GM19043 (cell line): Measurements from ENCODE around the gene CDH16.

Experiments
- ATAC-seq: cut with Tn5 transposase; IDR thresholded peaks from one replicate; pipeline ENCODE4 v1.9.1; 2021; ENCODE audit warnings: low read depth; ENCODE audit not compliant: unreplicated experiment

CDH16 gene

DNA sequence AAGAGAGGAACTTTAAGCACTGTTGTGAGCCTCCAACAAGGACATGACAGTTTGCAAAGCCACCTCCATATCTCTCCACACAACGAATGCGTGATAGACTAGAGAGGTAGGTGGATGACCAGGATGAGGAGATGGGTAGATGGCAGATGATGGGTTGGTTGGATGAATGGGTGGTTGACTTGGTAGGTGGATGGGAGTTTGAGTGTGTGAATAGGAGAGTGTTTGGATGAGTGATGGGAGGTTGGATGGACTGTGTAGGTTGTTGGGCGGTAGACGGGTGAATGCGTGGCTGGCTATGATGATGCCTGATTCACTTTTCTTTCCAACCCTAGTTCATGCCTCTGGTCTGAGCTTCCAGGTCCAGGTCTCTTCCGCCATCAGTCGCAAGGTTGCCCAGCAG, 4.1 kb downstream of the CDH16 start:
- no peak for ATAC-seq

DNA sequence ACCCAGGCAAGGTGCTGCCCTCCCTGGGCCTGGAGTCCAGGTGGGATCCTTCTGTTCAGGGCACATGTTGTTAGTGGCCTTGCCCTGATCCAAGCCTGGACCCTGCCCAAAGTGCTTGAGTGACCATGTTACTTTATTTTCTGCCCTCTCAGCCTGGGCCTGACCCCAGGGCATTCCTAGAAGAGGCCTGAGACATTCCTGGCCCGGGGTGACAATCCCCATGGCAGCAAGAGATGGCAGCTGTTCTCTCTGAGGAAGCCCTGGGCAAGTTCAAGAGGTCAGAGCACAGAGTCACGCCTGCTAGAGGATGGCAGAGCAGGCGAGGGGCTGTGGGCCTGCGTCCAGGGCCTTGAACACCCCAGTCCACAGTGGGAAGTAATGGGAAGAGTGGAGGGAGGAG, 5.0 kb downstream of the CDH16 start:
- no peak for ATAC-seq

DNA sequence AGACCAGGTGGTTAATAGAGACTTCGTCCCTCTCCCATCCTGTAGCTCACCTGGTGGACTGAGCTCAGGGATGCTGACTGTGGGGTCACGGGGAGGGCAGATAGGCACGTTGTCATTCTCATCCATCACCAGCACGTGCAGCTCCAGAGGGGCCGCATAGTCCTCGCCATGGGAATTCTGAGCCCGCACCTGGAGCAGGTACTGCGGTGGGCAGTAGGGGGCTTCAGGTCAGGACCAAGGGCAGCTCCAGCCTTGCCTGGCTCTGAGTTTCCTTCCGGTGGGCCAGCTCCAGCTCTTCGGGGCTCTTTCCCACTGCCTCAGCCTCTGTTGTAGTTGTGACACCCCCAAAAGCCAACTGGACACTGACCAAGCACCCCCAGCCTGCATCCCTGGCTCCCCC, 5.6 kb downstream of the CDH16 start:
- no peak for ATAC-seq

DNA sequence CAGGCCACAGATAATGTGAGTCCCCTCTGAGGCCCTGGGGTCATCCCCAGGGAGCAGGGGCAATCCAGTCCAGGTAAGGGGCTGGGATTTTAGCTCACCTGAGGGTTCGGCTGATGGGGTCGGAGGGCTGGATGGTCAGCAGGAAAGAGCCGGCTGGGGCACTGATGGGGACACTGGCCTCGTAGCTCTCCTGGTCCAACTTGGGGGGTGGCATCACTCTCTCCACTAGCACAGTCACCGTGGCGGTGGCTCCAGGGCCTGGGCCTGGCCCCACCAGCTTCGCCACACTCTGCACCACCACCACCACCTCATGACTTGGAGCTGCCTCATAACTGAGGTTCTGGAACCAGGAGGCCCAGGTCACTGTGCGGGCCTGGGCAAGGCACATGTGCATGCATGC, 6.9 kb downstream of the CDH16 start:
- no peak for ATAC-seq

DNA sequence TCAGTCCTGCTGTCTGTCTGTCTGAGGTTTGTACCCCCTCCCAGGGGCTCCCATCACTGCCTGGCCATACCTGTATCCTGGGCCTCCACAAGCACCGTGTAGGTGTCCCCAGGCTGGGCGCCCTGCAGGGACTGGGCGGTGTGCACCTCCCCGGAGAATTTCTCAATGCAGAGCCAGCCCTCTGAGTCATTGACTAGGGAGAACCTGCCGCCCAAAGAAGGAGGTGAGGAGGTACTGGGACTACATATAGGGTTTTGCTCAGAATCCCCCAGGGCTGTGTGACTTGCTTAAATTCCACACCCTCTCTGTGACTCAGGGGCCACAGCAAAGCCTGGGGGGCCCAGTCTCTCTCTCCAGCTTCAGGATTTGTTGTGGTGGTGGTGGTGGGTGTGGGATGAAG, 7.6 kb downstream of the CDH16 start:
- ATAC-seq: no peak

DNA sequence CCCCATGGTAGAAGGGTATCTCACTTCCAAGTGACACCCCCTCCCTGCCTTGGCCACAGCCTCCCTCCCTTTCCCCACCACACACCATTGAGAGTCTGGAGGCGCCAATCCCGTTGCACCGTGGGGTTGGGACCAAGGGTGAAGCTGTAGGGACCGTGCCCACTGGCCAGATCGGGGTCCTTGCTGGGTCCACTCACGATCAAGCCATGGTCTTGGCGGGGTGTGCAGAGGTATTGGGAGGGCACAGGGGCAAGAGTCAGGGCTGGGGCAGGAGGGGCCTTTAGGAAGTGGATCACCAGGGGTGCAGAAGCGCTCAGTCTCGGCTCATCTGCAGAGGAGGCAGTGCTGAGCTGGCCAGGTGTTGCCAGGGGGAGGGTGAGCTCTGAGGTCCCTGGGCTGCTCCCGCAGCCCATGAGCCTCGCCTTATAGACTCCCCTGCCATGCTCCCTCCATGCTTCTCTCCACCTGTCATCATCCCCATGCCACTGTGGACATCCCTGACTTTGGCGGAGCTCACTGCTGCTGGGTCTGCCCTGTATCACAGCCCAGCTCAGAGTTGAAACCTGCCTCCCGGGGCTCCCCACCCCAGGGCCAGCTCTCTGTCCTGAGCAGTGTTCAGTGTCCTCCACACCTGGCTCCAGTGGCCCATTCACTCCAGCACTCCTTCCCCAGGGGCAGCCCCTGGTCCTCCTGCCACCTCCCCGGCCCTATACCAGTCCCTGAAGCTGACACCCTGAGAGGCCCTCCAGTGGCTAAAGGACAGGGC, 8.3 kb downstream of the CDH16 start:
- no peak for ATAC-seq

DNA sequence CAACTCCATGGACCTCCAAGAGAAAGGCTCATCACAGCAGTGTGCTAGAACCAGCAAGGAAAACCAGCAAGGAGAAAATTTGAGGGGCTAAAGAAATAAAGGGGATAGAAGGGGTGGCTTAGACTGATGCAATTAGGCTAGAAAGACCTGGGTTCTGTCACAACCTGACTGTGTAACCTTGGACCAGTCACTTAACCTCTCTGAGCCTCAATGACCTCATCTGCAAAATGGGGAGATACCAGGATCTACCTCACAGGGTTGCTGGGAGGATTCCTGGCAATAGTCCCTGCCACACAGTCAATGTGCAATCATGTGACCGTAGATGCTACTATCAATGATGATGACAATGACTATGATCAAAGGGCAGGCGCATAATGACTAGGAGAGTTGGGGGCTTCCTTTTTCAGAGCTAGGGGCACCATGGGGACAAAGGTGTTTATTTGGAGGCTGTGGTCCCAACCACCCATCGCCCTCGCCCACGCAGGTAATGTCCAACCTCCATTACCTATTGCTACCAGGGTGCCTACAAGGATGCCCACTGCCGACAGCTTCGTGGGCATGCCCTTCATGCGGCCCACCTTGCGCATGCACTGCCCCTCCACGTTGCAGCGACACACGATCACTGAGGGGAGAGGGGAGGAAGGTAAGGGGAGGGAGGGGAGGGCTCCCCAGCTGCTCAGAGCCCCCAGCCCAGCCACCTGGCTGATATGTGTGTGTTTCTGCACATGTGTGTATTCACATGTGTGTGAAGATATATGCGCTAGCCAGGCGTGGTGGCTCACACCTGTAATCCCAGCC, 9.7 kb downstream of the CDH16 start:
- no peak for ATAC-seq

DNA sequence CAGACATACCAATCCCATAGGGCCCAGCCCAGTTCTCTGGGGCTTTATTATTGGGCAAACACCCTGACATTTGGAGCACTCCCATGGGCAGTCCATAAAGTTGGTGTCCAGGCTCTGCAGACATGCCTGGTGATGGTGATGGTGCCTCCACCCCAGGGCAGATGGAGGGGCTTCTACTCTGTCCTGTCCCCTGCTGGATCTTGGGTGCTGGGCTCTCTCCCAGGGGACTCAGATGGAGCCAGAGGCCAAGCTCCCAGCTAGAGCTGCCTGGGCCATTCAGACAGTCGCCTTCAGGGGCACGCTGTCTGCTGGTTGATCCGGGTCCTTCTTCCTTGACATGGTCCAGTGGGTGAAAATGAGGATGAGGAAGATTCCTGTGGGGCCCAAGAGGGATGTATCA, 10.6 kb downstream of the CDH16 start:
- ATAC-seq: no peak

DNA sequence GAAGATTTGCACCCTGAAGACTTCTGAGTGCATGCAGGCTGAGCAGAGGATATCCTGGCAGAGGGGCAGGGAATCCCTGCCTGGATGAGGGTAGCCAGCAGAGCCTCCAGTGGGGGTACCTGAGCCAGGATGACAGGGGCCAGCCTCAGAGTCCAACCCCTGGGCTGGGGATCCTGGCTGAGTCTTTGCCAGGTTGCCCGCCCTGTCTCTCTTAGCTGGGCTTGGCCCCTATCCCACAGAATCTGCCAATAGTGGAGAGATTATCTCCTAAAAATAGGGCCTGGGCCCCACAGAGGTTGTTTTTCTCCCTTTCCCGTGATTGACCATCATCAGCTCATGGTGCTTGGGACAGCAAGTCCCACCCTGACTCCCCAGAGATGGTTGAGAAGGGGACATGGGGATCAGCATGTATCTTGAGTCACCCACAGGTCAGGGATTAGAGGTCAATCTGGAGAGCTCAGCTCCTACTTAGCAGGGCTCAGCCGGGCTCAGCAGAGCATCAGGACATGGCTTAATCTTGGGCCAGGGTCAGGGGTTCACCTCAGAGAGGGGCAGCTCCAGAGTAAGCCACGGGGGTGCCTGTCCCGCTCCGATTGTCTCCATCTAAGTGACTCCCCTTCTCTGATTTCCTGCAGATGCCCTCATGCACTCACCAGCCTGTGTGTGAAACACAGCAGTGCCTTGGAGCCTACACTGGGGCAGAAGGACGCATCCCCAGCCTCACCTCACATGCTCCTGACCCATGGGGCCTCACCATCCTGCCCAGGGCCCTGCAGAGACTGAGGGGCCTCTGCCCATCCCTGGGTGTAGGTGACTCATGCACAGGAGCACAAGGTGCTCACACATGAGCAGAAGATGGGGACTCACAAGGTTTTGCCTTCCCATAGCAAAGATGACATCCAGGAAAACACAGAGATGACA, 11.5 kb downstream of the CDH16 start:
- ATAC-seq: no peak

DNA sequence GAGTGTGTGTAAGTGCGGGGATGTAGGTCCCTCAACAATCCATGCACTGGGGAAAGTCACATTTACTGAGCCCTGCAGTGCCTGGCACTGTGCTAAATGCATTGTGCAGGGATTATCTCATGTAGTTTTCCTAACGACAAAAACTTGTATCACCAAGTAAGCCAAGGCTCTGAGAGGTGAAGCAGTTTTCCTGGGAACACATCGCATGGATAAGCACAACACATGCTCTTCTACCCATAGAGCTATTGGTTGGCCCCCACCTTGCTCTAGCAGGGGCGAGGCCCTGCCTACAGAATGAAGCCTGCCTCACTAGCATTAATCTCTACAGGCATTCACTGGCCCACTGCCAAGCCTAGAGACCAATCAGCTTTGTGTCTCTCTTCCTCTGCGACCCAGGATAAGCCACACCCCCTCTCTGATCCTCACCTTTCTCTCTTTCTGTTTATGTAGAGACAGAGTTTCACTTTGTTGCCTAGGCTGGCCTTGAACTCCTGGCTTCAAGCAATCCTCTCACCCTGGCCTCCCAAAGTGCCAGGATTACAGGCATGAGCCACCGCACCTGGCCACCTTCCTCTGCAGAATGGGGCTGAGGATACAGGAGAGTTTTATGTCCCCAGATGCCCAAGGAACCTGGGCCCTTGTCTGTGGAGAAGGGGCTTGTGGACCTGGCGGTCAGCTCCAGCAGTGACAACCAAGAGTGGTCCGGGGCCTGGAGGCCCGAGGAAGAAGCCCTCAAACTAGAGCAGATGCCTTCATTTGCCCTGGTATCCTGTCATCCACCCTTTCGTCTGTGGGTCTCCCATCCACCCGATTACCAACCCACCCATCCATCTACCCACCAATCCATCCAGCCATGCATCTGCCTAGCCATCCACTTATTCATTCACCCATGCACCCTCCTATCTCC, 12.8 kb downstream of the CDH16 start:
- no peak for ATAC-seq

DNA sequence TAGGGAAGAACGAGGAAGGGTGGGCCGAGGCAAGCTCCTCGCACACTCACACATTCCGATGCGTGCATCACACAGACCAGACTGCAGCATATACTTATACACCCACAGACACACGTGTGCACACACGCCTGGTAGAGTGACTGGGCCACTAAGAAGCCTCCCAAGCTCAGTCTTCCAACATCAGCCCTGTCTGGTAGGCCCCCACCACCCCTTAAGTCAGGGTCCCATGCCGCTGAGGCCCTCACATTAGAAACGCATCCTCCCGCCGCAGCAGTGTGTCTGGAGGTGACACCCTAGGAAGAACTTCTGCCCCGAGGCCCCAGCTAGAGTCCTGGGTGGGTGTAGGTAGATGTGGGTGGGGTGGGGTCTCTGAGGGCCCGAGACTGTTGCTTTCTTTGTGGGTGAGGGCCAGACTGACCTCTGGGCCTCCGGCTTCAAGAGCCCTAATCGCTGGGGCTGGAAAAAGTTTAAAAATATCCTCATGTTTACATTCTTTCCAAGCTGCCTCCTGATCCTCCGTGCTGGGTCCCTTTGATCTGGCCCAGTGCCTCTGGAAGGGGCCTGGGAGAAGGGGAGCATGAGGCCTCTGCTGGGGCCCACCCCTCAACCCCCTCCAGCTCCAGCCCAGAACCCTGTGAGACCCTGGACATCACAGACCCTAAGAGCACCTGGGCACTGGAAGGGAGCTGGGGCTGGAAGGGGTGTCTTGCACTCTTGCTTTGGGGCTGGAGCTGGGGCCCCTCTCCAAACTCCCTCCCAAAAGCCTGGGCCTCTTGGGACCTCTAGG, 13.6 kb downstream of the CDH16 start:
- ATAC-seq: no peak

DNA sequence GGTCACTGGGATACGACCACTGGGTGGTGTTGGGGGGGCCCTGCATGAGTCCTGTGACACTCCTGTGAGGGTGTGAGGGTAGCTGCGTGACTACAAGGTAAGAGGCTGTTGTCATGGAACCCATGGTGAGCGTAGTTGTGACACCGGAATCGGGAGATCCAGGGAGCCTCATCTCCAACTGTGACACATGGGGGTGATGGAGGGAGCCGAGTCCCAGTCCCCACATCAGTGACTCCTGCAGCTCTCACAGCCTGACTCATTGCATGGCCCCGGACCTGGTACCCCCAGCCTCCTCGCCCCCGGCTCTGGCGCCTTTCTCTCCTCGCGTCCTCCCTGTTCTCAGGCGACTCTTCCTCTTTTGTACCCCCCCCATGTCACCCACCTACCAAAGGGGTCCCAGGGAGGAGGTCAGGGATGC, 14.2 kb downstream of the CDH16 start:
- ATAC-seq: no peak

DNA sequence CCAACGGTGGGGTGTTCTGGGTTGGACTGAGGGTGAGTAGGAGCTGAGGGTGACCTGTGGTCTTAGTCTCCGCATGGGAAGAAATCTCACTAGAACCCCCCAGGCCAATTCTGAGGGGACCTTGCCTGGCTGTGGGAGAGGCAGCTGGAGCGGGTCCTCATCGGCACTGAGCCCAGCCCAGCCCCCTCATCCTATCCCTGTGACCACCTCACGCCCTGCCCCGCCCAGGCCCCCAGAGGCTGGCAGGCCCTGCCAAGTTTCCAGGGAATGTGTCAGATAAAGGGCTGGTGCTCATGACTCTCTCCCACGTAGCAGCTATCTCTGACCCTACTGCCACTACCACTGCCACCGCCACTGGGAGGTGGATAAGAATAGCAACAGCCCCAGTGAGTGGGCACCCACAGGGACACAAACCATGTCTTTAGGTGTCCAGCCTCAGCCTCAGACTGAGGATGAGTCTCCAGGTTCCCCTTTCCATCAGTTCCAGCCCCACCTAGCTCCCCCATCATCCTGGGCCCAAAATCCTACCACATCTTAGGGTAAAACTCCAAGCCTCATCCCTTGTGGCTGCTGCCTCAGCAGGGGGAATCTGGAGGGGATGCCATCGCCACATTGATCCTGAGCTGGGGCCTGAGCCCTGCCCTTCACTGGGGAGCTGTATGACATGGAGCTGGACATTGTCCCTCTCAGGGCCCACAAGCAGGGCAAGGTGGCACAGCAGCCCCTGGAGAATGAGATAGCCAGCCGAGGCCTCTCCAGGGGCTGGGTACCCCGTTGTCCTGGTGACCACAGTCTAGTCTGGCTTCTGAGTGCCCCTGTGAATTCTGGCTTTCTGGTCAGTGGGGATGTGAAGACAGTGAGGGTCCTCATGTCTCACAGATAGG, 14.9 kb downstream of the CDH16 start:
- ATAC-seq: no peak

DNA sequence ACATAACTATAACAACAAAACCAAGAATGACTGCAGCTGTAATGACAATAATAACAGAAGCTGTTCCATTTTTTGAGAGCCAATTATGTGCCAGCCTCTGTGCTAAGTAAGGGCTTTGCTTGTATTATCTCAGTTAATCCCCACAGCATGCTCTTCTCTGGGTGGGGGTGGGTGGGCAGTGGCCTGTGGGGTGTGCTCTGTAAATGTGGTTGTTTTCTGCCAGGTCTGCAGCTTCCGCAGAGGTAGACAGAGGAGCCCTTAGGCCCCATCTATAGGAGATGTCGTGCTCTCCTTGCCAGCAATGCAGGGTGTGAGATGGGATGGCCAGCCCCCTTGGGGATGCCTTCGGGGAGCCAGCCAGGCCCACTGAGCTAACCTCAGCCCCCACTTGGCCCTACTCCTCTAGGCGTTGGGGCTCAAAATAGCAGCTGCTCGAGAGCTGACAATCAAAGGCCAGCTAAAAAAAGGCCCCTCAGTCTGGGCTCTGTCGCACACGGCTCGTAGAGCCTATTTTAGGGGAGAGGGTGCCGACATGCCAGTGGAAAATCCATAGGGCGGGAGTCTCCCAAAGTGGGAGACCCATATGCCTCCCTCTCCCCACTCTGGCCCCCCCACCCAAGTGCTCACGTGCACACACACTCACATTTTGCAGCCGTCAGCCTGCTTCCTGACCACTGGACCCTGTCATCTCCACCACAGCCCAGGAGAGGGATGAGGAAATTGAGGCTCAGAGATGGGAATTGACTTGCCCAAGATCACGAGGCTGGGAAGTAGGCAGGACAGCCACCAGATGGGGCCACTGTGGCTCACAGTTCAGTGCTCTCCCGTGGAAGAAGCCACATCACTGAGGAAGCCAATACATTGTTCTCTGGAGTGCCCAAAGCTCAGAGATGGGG, 15.8 kb downstream of the CDH16 start:
- no peak for ATAC-seq

DNA sequence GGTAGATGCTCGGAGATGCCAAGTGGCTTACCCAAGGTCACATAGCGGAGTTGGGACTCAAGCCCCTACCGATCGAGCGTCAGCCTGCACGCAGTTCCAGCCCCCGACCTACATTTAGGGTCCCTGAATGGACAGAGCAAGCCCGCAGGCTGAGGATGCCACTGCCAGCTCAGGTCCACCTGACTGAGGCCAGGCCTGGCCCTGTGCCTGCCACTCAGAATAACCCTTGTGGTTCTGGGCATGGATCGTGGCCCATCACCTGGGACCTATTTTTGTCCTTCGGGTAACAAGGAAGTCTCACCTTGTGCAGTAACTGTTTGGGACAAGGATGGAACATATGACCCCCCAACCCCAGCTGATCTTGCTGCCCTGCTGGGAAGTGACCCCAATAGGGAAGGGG, 17.1 kb downstream of the CDH16 start:
- ATAC-seq: no peak

DNA sequence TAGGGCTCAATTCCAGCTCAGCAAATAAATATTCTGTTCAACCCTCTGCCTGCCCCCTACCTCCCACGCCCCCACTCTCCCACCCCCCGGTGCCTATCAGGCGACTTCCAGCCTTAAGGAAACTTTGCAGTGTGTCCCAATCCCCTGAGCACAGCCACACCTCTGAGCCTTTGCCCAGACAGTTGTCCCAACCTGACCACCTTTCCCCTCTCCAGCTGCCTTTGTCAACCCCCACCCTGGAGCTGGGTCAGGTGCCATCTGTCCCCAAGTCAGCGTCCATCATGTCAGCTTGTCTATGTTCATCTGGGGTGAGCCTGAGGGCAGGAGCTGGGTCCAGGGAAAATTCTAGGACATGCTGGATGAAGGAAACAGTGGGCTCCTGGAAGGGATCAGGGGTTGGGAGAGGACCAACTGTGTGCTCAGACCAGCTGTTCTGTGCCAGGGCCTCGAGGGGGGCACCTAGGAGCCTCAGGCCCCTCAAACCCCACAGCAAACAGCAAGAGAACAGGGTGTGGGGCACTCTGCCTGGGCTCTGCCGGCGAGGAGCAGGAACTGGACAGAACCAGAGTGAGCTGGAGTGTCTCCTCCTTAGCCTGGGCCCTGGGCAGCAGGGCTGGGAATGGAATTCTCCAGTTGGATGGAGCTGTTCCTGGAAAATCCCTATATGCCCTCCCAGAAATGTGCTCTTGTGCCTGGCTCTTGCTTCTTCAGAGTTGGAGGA, 17.8 kb downstream of the CDH16 start:
- no peak for ATAC-seq
